ENCODE data around the gene TBX4.
"Not testable (repeated sequence)": the region's sequence is repeated elsewhere in the genome, so short reads cannot be mapped to it uniquely, and the experiment has no call there.

The TBX4 gene

GRCh38 chr17:61483778-61484116, 31.5 kb downstream of the TBX4 start:
- DNase-seq (ENCODE audit: low spot score) = no peak

- no peak for DNase-seq (ENCODE audit: low spot score)
Measured at GRCh38 chr17:61484174-61484573, 32.0 kb downstream of the TBX4 start.

GRCh38 chr17:61485067-61485775, 33.0 kb downstream of the TBX4 start:
- DNase-seq (ENCODE audit: low spot score) = peak; percentile 47

GRCh38 chr17:61486135-61487120, 34.2 kb downstream of the TBX4 start:
- DNase-seq (ENCODE audit: low spot score) = peak; percentile 67

DNA sequence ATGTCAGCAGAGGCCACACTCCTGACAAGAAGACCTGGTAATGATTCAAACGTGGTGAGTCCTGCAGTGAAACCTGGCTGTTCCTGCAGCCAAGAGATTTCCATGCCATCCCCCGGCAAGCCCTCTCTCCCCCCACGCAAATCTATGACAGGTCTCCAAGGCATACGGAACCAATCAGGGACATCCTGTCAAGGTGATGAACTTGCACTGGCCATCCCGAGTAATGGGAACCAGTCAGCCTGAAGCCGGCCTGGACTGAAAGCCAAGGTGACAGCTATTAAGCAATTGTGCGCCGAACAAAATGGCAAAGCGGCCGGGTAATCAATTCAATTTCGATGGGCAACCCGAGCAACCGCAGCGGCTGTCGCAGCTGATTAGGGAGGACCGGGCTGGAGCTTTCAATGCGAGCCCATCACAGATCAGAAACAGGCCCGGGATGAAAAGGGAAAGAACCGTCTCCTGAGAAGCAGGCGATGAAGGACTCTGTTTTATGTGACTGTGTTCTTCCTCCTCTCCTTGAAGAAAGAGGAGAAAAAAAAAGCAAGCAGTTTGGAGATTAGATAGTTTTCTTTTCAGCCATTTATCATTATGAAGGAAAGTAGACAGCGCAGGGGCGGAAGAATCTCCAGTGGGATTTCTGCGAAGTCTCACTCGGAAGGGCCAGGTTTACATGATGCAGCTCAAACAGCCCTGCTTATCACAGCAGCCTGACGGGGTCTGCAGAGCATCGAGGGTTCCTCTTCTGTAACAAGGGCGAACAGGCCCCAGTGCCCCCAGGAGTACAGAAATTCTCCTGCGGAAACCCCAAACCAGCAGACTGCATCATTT, 35.2 kb downstream of the TBX4 start:
- no peak for DNase-seq (ENCODE audit: low spot score)

- peak; percentile 47 for DNase-seq (ENCODE audit: low spot score)
Measured at GRCh38 chr17:61487989-61488595, 35.9 kb downstream of the TBX4 start.

DNA sequence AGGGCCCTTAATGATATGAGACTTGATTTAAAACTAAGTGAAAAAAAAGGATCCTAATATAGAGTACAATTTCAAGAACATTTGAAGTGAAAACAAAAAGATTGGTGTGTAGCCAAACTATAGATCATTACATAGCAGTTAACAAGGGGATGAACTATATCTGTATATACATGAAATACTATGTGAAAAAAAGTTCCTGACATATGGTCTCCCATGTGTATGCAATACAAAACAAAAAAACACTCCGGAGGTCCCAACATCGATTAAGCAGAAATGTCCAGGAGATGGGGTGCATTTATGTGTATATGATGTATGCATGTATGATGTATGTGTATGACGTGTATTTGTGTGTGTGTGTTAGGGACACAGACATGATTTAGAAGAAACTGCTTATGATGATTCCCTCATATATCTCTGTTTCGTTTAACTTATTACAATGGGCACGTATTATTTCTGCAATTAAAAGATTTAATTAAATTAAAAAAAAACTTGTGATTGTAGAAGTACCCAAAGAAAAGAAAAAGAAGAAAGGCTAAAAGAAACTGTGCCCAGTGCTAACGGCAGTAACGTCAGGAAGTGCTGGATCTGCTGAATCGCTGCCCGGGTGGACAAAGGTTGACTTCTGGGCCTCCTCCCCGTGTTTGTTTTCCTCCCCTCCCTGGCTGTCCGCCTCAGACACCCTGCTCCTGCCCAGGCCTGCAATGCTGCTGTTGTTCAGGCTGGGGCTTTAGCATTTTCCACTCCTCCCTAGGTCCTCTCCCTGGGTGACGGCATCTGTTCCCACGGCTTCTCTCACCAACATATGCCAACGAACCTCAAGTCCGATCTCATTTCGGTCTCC, 36.9 kb downstream of the TBX4 start:
- peak; percentile 45 for DNase-seq (ENCODE audit: low spot score)

DNA sequence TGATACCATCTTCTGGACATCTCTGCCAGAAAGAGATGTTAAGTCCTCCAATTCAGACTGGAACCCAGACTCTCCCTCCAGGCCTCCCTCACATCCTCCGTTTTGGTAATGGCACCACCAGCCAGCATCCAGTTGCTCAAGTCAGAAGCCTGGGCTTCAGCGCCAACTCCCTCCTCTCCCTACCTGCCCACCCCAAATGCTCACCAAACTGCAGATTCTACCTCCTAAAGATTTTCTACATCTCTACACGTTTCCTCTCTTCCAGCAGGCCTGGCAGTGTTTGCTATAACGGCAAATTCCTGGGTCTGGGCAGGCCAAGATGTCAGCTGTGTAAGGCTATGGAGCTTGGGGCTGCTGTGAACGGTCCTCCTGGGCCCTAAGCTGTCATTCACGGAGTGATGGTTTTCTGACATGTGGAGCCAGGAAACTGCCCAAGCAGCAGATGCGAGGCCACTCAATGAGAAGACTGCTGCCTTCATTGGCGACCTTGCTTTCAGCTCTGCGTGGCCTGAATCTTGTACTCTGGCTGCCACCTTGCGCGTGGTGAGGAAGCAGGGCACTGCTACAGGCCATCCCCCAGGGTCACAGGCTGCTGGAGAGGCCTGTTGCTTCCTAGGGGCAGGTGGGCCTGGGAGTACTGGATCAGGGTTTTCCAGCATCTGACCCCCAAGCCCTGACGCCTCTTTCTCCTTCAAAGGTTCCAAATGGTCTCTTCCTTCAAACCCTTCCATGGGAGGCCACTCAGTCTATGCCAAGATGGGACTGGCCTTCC, 37.7 kb downstream of the TBX4 start:
- DNase-seq (ENCODE audit: low spot score) = peak; percentile 41

- no peak for DNase-seq (ENCODE audit: low spot score)
Measured at GRCh38 chr17:61490540-61490975, 38.3 kb downstream of the TBX4 start.

- DNase-seq (ENCODE audit: low spot score) = no peak
Measured at GRCh38 chr17:61491981-61492380, 39.8 kb downstream of the TBX4 start.

- DNase-seq (ENCODE audit: low spot score) = no peak
Measured at GRCh38 chr17:61492759-61493526, 40.7 kb downstream of the TBX4 start.

DNA sequence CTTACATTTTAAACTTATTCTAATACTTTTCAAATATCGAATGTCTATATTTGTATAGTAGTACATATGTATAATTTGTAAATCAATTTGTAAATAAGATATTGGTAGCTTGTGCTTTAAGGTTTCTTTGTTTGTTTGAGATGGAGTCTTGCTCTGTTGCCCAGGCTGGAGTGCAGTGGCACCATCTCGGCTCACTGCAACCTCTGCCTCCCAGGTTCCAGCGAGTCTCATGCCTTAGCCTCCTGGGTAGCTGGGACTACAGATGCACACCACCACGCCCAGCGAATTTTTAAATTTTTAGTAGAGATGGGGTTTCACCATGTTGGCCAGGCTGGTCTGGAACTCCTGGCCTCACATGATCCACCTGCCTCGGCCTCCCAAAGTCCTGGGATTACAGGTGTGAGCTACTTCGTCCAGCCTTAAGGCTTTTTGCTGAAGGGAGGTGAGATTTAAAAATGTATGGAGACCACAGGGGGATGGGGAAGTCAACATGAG, 41.7 kb downstream of the TBX4 start:
- not testable (repeated sequence) for DNase-seq (ENCODE audit: low spot score)

DNA sequence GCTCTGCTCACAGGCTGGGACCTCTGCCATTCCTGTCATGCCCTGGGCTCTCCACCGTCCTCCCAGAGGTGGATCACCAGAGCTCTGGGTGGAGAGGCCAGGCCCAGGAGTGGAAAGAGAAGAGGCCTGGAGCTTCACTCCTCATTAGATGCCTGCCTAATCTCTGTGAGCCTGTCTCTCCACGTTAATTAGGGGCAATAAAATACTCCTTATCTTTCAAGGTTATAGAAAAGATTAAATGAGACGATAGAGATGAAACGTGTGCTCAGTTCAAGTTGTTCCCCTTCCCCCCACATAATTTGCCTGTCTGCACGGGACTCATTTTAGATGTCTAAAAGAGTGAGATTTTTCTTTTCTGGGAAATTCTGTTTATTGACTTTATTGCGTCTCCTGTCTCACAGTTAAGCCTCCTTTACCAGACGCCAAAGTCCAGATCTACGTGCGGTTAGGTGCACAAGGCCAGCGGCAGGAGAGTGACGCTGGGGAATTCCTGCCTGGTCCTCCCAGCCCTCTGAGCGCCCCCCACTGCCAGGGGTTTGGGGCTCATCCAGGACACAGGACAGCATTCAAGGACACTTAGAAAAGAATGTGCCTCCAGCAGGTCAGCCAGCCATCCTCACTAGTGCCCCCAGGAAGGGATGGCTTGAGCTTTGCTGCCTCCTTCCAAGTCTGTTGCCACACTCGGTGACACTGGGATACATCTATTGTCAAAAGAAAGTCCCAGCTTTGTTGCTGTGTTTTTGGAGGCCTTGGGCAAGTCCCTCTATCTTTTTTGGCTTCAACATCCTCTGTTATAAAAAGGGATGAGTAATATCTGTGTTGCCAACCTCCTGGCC, 42.3 kb downstream of the TBX4 start:
- no peak for DNase-seq (ENCODE audit: low spot score)

- DNase-seq (ENCODE audit: low spot score) = no peak
Measured at GRCh38 chr17:61495161-61495857, 43.1 kb downstream of the TBX4 start.

DNA sequence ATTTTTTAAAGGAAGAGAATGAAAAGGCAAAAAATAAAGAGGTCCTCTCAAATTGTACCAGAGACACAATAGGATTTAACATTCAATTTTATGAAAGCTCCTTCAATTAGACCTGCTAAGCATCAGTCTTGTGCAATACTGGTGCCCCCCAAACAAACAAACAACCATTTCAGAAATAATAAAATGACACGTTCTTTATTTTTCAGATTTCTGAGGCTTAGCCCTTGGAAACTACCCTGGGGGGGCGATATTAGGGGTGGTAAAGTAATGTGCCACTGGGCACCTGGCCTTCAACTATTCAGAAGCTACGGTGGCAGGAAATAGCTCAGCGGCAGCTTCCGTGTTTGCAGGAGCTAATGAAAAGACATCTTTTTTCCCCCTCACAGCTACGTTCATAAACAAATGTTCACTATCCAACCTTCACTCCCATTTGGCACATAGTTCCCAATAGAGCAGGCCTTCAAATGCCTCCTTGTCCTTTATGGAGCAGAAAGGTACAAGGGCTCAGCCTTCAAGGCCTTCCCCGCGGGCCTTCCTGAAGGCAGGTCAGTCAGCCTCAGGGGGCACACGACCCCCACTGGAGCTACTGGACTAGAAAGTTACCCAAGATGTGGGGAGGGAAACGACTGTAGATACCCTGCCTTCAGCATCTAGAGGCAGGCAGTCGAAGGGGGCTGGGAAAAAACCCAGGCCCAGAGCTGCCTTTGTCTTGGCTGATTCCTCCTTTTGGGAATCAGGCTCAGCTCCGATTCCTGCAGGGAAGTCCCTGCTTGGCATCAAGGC, 44.1 kb downstream of the TBX4 start:
- DNase-seq (ENCODE audit: low spot score) = no peak

GRCh38 chr17:61496957-61497653, 44.9 kb downstream of the TBX4 start:
- DNase-seq (ENCODE audit: low spot score) = no peak

All from ecto neural progenitor cell (in vitro differentiated cells).